Cardiac muscle cell (in vitro differentiated cells and primary cell): ENCODE results near the gene FPR2. TPM values are rescaled to one million over a fixed set of nuclear protein-coding genes. Genes with fewer than 3 reads are reported as not detected.
"Not testable (repeated sequence)": the region's sequence is repeated elsewhere in the genome, so short reads cannot be mapped to it uniquely, and the experiment has no call there.

ENCODE experiments used
- DNase-seq, 2 donors: peaks; one replicate each; pipeline versions ENCODE4 v3.0.0 to v3.0.0-alpha.2; 2010 to 2017; ENCODE audit warnings: low read depth in 1 of 2, low spot score in 1 of 2
- H3K27ac ChIP-seq: fragments of 200-600 bp; sonication (generic); 2 replicates; pipeline ENCODE4 v1.5.1; 2016
- H3K27me3 ChIP-seq: fragments of 200-600 bp; sonication (generic); 2 replicates; pipeline ENCODE4 v1.6.0; 2016; ENCODE audit warnings: control low read depth
- H3K36me3 ChIP-seq: fragments of 200-600 bp; sonication (generic); 2 replicates; pipeline ENCODE4 v1.5.1; 2016; ENCODE audit warnings: control low read depth
- H3K4me1 ChIP-seq: fragments of 200-600 bp; sonication (generic); 2 replicates; pipeline ENCODE4 v1.8.1; 2017; ENCODE audit warnings: low read depth, mild to moderate bottlenecking, mixed run types
- H3K4me3 ChIP-seq: fragments of 200-600 bp; sonication (generic); 2 replicates; pipeline ENCODE4 v1.5.1; 2016; ENCODE audit warnings: mild to moderate bottlenecking
- H3K9me3 ChIP-seq: fragments of 200-600 bp; sonication (generic); 2 replicates; pipeline ENCODE4 v1.5.1; 2017; ENCODE audit warnings: low read depth, mild to moderate bottlenecking, control low read depth
- polyA plus RNA-seq: library from polyadenylated mRNA; unstranded; fragments of >200 nt; fragmentation: Nextera tagmentation; extraction: Ambion mirVana; gene quantifications from 2 replicates; pipeline ENCODE4 v1.2.1, GENCODE V29; 2016
- total RNA-seq: library from RNA; depleted of rRNA; stranded (reverse); fragments of >200 nt; gene quantifications from 2 replicates; pipeline ENCODE4 v1.2.3, GENCODE V29; 2016
- TF ChIP-seq, protein P1 (sequence below): IDR thresholded peaks from 2 replicates; pipeline ENCODE4 v1.5.1; 2012; ENCODE audit warnings: low read depth, mild to moderate bottlenecking, low read length

The FPR2 gene
- total and polyA plus RNA-seq, 2 experiments from 2014 or later = not detected

DNA sequence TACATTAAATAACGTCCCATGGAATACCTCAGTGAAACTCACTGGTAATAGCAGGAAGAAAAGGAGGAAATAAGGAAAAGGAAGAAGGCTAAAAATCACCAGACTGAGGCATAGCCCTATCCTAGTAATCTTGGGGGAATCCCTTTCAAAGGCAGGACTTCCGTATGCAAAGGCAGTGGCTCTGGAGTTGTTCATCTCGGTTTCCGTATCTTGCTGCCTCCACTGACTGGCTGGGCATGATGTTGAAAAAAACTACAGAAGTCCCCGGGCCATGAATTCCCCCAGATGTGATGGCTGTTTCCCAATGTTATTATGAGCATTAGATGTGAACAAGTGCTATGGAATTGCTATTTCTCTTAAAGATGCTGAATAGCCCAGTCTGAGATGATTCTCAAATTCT lies 5.5 kb downstream of the FPR2 start:
- no peak overlapping the region for H3K4me3 ChIP-seq
- no peaks in the 10 kb centered on the region for H3K27me3 ChIP-seq
- TF ChIP-seq, protein P1, sequence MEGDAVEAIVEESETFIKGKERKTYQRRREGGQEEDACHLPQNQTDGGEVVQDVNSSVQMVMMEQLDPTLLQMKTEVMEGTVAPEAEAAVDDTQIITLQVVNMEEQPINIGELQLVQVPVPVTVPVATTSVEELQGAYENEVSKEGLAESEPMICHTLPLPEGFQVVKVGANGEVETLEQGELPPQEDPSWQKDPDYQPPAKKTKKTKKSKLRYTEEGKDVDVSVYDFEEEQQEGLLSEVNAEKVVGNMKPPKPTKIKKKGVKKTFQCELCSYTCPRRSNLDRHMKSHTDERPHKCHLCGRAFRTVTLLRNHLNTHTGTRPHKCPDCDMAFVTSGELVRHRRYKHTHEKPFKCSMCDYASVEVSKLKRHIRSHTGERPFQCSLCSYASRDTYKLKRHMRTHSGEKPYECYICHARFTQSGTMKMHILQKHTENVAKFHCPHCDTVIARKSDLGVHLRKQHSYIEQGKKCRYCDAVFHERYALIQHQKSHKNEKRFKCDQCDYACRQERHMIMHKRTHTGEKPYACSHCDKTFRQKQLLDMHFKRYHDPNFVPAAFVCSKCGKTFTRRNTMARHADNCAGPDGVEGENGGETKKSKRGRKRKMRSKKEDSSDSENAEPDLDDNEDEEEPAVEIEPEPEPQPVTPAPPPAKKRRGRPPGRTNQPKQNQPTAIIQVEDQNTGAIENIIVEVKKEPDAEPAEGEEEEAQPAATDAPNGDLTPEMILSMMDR = no peak
- DNase-seq = no peak
- no peak overlapping the region for H3K27ac ChIP-seq
- no peaks in the 10 kb centered on the region for H3K36me3 ChIP-seq
- no peaks in the 10 kb centered on the region for H3K9me3 ChIP-seq
- no peaks in the 10 kb centered on the region for H3K4me1 ChIP-seq

DNA sequence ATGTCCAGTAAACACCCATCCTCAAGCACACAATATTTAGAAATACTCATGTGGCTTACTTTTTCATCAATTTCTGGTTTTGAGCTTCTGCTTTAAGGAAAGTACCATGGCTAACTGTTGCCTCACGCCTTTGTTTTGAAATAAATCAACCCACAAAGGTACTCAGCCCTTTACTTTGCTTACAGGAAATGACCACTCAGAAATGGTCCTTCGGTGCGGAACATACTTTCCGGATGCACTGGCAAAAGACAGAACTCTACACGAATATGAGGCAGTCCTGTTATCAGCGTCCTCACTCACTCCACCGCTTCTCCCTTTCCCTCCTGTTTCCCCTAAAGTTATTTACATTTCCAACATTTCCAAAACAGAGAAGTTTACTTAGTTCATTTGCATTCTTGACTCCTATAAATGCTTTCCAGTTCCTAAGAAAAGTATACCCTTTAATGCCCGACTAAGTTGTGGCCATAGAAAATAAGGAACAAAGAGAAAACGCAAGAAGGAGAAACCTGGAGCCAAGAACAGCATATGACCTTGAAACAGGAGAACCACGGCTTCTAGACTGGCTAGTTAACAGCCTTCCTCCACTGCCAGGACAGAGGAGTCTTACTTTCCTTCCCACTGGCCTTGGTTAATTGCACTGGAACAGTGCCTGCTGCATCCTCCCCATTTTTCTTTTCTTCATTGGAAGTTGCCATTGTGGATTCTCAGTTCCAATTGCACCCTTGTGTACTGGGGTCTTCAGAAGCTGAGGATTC lies 10.6 kb downstream of the FPR2 start:
- Histone ChIP-seq H3K27ac (no peak overlapping the region), H3K4me3 (no peak overlapping the region), H3K27me3 (no peaks in the 10 kb centered on the region), H3K36me3 (no peaks in the 10 kb centered on the region), H3K9me3 (no peaks in the 10 kb centered on the region), H3K4me1 (no peaks in the 10 kb centered on the region)
- TF ChIP-seq, protein P1 = no peak
- DNase-seq = peak in 1 of 2 donors; percentile 48

DNA sequence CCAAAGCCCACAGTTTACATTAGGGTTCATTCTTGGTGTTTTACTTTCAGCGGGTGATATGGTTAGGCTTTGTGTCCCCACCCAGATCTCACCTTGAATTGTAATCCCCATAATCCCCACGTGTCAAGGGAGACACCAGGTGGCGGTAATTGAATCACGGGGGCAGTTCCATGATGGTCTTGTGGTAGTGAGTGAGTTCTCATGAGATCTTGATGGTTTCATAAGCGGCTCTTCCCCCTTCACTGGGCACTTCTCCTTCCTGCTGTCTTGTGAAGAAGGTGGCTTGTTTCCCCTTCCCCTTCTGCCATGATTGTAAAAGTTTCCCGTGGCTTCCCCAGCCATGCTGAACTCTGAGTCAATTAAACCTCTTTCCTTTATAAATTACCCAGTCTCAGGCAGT lies 12.0 kb downstream of the FPR2 start:
- no peaks in the 10 kb centered on the region for H3K4me1 ChIP-seq
- H3K27ac ChIP-seq = no peak overlapping the region
- no peaks in the 10 kb centered on the region for H3K36me3 ChIP-seq
- no peak for DNase-seq
- TF ChIP-seq, protein P1 = no peak
- H3K9me3 ChIP-seq = no peaks in the 10 kb centered on the region
- H3K27me3 ChIP-seq = no peaks in the 10 kb centered on the region
- no peak overlapping the region for H3K4me3 ChIP-seq

DNA sequence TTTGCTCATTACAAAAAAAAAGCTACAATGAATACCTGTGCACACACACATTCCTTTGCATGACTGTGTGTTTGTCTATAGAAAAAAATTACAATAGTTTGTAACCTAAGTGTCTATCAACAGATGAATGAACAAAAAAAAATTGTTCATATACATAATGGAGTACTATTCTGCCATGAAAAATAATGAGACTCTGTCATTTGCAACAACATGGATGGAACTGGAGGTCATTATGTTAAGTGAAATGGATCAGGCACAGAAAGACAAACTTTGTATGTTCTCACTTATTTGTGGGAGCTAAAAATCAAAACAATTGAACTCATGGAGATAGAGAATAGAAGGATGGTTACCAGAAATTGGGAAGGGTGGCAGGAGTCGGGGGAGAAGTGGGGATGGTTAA lies 15.6 kb downstream of the FPR2 start:
- not testable (repeated sequence) for H3K9me3 ChIP-seq, H3K36me3 ChIP-seq, H3K4me3 ChIP-seq, H3K27ac ChIP-seq, DNase-seq, H3K4me1 ChIP-seq, H3K27me3 ChIP-seq

DNA sequence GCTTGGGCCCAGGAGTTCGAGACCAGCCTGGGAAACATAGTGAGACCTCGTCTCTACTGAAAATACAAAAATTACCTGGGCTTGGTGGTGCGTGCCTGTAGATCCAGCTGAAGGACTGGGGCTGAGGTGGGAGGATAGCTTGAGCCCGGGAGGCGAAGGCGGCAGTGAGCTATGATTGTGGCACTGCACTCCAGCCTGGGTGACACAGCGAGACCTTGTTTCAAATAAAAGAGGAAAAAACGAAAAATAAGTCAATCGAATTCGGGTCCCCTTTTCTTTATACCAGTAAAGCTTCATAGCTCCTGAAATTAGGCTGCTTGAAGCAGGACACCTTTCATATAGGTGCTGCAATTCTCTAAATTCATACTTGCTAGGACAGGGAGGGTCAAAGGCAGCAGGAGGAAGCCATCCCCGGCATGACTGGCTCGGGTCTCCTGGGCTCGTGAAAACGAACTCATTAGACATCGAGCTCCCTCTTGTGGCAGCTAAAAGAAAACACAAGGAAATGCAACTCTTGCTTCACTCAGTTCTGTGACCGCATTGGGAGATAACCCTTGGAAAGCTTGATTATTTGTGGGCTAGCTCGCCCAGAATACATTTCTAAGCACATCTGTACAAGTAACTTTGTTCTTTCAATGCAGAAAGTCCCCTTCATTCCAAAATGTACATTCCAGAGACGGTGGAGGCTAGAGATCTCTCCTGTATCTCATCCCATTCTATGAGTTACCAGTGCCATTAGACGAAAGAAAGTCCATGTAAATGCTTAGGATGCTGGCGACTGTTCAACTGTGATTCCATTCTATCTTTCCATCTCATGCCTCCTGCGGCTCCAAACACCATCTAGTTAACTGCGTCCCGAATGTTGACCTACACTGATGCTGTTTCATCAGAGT lies 16.8 kb downstream of the FPR2 start:
- H3K4me1 ChIP-seq = no peaks in the 10 kb centered on the region
- H3K27me3 ChIP-seq = no peaks in the 10 kb centered on the region
- H3K27ac ChIP-seq = no peak overlapping the region
- DNase-seq = peak; percentile 87 to 98
- no peak overlapping the region for H3K4me3 ChIP-seq
- no peaks in the 10 kb centered on the region for H3K36me3 ChIP-seq
- no peaks in the 10 kb centered on the region for H3K9me3 ChIP-seq
- TF ChIP-seq, protein P1 = peak; percentile 64

DNA sequence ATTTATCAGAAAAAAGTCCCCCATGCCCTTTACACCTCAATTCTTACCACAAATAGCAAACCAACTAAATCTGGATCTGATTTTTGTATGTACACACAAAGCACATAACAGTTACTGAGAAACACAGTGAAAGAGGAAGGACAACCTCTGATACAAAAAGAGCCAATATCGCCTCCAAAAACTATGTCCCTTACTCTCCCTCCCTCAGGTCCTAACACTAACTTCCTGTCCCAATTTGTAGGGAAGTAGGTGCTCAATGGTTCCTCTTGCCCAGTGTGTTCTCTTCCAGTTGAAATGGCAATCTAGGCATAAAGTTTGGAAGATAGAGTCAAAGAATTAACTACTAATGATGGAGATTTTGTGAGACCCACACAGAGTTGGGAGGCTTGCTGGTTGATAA lies 18.2 kb downstream of the FPR2 start:
- Histone ChIP-seq H3K9me3 (no peaks in the 10 kb centered on the region), H3K27me3 (no peaks in the 10 kb centered on the region), H3K4me1 (no peaks in the 10 kb centered on the region), H3K27ac (no peak overlapping the region), H3K36me3 (no peaks in the 10 kb centered on the region), H3K4me3 (no peak overlapping the region)
- no peak for DNase-seq
- TF ChIP-seq, protein P1 = no peak
